Liver (tissue), 3 donors: ENCODE measurements around the gene PROKR1.

Experiments
- NR2F2 ChIP-seq: IDR thresholded peaks from 2 replicates; pipeline ENCODE4 v1.6.1; 2016; ENCODE audit warnings: antibody characterized with exemption
- RXRA ChIP-seq, 2 donors: IDR thresholded peaks; 2 replicates each; pipeline ENCODE4 v1.6.1; 2017 to 2018; ENCODE audit warnings: antibody characterized with exemption in 2 of 2, mild to moderate bottlenecking in 1 of 2
- SP1 ChIP-seq: IDR thresholded peaks from 2 replicates; pipeline ENCODE4 v1.6.1; 2018; ENCODE audit warnings: antibody characterized with exemption, mild to moderate bottlenecking
- TAF1 ChIP-seq: conservative IDR thresholded peaks from 2 replicates; pipeline ENCODE4 v1.6.1; 2016; ENCODE audit warnings: antibody characterized with exemption, mild to moderate bottlenecking
- TF ChIP-seq, protein P1 (sequence below): fragments of 150-350 bp; IDR thresholded peaks from 2 replicates; pipeline ENCODE4 v1.5.1; 2017; ENCODE audit warnings: improper control_type of control experiment, low read depth, low read length; ENCODE audit not compliant: missing input control
- donor health status: healthy.
- donor health status: healthy.

DNA sequence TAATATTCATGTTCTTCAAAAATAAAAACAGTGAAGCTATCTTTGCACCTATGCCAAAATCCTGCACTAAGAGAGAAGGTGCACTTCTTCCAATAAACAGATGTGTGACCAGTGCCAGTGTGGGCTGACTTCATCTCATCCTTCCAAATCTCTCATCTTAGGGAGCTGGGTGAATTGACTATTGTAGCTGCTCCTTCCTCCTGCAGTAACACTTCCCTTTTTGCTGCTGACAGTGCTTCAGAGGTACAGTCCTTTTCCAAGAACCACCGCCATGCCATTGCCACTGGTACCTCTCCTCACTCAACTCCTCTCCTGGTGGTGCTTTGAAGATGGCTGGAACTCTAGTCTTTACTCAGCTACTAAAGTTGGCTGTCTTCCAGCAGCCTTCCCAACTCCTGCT lies 49.1 kb downstream of the PROKR1 start:
- TF ChIP-seq RXRA (IDR thresholded peaks at IDR 0.05) (no peak), TAF1 (no peak), NR2F2 (no peak), SP1 (no peak)
- TF ChIP-seq, protein P1, sequence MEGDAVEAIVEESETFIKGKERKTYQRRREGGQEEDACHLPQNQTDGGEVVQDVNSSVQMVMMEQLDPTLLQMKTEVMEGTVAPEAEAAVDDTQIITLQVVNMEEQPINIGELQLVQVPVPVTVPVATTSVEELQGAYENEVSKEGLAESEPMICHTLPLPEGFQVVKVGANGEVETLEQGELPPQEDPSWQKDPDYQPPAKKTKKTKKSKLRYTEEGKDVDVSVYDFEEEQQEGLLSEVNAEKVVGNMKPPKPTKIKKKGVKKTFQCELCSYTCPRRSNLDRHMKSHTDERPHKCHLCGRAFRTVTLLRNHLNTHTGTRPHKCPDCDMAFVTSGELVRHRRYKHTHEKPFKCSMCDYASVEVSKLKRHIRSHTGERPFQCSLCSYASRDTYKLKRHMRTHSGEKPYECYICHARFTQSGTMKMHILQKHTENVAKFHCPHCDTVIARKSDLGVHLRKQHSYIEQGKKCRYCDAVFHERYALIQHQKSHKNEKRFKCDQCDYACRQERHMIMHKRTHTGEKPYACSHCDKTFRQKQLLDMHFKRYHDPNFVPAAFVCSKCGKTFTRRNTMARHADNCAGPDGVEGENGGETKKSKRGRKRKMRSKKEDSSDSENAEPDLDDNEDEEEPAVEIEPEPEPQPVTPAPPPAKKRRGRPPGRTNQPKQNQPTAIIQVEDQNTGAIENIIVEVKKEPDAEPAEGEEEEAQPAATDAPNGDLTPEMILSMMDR = no peak
